ENCODE data around the gene LDHD.

Gene LDHD

DNA sequence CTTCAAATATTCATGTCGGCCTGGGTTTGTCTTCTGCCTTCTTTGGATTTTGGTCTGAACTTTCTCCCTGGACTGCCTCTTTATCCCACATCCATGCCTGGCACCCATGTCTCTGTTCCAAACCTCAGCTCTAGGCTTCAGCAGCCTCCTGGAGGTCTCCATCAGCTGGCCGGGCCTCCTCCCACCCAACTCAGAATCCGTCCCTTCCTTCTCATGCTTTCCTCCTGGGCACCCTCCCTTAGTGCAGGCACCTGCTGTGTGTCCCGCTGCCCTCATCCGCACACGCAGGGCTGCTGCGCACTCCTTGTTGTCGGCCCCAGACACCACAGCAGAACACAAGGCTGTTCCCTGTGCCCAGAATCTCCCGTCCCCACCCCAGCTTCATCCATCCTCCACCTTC lies 14.0 kb downstream of the LDHD start:
- TF ChIP-seq POLR2AphosphoS5 (IDR thresholded peaks at IDR 0.05; ENCODE audit: low read depth) (no peak), SPI1 (IDR thresholded peaks at IDR 0.05; ENCODE audit: borderline replicate concordance, low read depth) (no peak), REST (IDR thresholded peaks at IDR 0.05; ENCODE audit: insufficient replicate concordance, low read depth) (no peak), CTCF (IDR thresholded peaks at IDR 0.05; ENCODE audit: insufficient read depth, low read length) (no peak), GABPA (IDR thresholded peaks at IDR 0.05; ENCODE audit: low read depth) (no peak)
- DNase-seq (ENCODE audit: low read depth in 1 of 2, low spot score in 1 of 2): no peak
- no peak overlapping the region for H3K27ac ChIP-seq (replicated peaks)
- H3K27me3 ChIP-seq (ENCODE audit: insufficient read depth, poor library complexity, severe bottlenecking): no peaks in the 10 kb centered on the region
- H3K4me3 ChIP-seq (replicated peaks; ENCODE audit: insufficient read depth, low read length): no peak overlapping the region

GRCh38 chr16:75101635-75102034 lies 14.9 kb downstream of the LDHD start:
- TF ChIP-seq GABPA (IDR thresholded peaks at IDR 0.05; ENCODE audit: low read depth) (no peak), REST (IDR thresholded peaks at IDR 0.05; ENCODE audit: insufficient replicate concordance, low read depth) (no peak), CTCF (IDR thresholded peaks at IDR 0.05; ENCODE audit: insufficient read depth, low read length) (no peak), SPI1 (IDR thresholded peaks at IDR 0.05; ENCODE audit: borderline replicate concordance, low read depth) (no peak), POLR2AphosphoS5 (IDR thresholded peaks at IDR 0.05; ENCODE audit: low read depth) (no peak)
- Histone ChIP-seq H3K27me3 (ENCODE audit: insufficient read depth, poor library complexity, severe bottlenecking) (no peaks in the 10 kb centered on the region), H3K4me3 (replicated peaks; ENCODE audit: insufficient read depth, low read length) (no peak overlapping the region), H3K27ac (replicated peaks) (no peak overlapping the region)
- no peak for DNase-seq (ENCODE audit: low read depth in 1 of 2, low spot score in 1 of 2)

DNA sequence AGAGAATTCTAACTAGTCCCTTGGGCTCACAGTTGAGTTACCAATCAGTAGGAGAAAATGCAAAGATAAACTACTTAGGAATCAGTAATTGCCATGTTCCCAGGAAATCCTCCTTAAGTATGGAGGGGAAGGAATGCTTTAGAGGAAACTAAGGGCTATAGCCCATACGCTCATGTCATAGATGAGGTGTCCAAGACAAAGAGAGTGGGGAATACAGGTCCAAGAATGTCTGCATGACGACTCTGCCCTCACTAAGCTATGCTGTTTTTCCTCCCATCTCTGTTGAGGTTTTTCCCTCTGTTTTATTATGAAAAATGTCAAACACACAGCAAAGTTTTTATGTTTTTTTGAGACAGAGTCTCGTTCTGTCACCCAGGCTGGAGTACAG lies 16.0 kb downstream of the LDHD start:
- no peaks in the 10 kb centered on the region for H3K27me3 ChIP-seq (ENCODE audit: insufficient read depth, poor library complexity, severe bottlenecking)
- no peak for DNase-seq (ENCODE audit: low read depth in 1 of 2, low spot score in 1 of 2)
- no peak for TF ChIP-seq POLR2AphosphoS5 (IDR thresholded peaks at IDR 0.05; ENCODE audit: low read depth)
- TF ChIP-seq REST (IDR thresholded peaks at IDR 0.05; ENCODE audit: insufficient replicate concordance, low read depth): no peak
- TF ChIP-seq CTCF (IDR thresholded peaks at IDR 0.05; ENCODE audit: insufficient read depth, low read length): no peak
- no peak for TF ChIP-seq GABPA (IDR thresholded peaks at IDR 0.05; ENCODE audit: low read depth)
- peak overlapping the region; percentile 72 for H3K27ac ChIP-seq (replicated peaks)
- H3K4me3 ChIP-seq (replicated peaks; ENCODE audit: insufficient read depth, low read length): no peak overlapping the region

All from HL-60 (cell line).